Lung microvascular endothelial cell (primary cell): ENCODE data around the gene DPH5. TPM values are rescaled to one million over a fixed set of nuclear protein-coding genes. Genes with fewer than 3 reads are reported as not detected.
"Not testable (repeated sequence)": the region's sequence is repeated elsewhere in the genome, so short reads cannot be mapped to it uniquely, and the experiment has no call there.

Experiments
- DNase-seq, 2 donors: peaks; one replicate each; pipeline versions ENCODE4 v3.0.0 to v3.0.0-alpha.2; 2010; ENCODE audit warnings: low read depth in 2 of 2
- total RNA-seq: library from RNA; depleted of rRNA; stranded (reverse); fragments of >200 nt; gene quantifications from 2 replicates; pipeline ENCODE4 v1.2.1, GENCODE V29; 2014

DPH5 gene
- total RNA-seq, 1 donor from 2014 or later: 13.9 TPM

- DNase-seq: not testable (repeated sequence)
These were observed 6.5 kb upstream of the DPH5 start for GRCh38 chr1:101032129-101032528.

DNA sequence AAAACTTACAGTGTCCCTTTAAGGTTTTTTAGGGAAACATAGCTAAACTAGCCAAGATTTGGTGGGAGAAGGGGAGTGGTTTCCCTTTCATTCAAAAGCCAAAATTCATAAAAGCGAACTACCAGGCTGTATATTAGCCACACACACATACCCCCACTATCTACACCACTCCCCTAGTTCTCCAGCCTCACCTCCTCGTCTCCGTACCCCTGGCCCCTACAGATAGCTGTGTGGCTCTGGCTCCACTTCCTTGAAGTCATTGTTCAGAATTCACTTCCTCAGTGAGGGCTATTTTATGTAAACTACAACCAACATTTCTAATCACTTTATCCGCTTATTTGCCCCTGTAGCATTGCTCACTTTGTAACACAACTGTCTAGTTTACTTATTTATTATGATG lies 5.3 kb upstream of the DPH5 start:
- no peak for DNase-seq

DNA sequence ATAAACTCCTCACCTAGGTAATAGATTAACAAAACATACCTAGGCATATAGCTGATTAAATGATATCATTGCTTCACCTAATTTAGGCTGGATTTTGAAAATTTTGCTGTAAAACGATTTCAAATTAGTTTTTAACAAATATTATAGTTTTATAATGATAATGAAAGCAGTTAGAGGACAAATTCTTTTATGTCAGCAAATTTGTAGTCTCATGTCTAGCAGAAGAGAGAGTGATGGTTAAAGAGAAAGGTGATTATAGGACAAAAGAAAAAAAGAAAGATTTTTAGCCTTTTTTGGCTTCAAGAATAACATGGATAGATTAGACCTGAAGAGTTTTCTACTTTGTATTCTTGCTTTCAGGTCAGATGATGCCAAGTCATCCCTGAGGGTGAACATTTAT lies 3.6 kb upstream of the DPH5 start:
- no peak for DNase-seq

- DNase-seq: peak in 1 of 2 donors; percentile 21
These were observed 2.9 kb upstream of the DPH5 start for GRCh38 chr1:101028466-101028865.

DNA sequence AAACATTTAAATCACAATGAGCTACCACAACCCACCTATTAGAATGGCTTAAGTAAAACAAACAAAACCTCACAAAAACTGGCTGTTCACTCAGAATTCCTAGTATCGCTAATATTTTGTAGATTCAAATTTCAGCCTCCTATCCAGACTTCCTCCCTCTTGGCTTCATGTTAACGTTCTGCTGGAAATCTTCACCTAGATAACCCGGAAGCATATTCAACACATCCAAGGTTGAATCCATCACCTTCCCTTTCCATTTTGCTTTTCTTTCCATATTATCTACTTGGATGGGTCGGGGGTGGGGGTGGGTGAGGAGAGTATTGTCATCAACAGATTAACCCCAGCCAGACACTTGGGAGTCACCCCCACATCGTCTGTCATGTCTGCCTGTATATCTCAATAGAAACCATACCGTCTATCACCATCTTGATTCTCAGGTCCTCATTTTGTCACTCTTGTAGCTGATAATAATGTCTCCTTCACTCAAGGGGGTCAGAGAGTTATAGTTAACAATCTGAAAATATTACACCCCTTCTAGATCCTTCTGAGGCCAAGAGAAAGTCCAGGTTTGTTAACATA lies 1.7 kb upstream of the DPH5 start:
- no peak for DNase-seq

DNA sequence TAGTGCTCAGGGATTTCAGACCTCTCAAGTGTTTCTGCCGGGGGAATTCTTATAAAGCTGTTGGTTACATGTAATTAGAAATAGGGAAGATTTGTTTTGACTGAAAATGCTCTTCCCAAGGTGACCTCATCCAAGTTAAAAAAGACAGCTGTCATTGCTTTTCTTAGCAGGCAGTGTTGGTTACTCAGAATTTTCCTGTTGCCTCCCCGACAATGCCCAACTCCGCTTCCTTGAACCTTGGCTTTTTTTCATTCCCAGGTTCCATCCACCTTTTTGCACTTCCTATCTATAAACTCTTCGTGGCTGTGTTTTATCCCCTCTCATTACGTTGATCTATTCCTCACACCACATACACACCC lies 825 bp upstream of the DPH5 start:
- DNase-seq: peak in 1 of 2 donors; percentile 42

DNA sequence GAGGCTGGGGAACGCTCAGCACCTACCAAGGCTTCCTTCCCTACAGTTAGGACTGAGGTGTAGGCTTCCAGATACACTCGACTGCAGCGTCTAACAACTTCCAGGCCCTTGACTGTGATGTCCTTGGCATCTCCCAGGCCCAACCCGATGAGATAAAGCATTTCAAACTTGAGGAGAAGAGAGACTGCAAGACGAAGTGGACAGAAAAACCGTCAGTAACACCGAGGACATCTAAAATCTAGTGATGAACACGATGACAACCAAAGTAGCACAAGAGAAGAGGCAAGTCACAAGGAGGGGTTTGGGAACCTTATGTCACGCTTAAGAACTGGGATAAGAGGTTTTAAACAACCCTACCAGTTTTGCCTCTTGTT lies 314 bp downstream of the DPH5 start:
- DNase-seq: peak in 1 of 2 donors; percentile 43

- DNase-seq: no peak
These were observed 3.3 kb downstream of the DPH5 start for GRCh38 chr1:101022294-101022693.

- no peak for DNase-seq
These were observed 8.1 kb downstream of the DPH5 start for GRCh38 chr1:101017448-101017847.

GRCh38 chr1:101013776-101014175 lies 11.8 kb downstream of the DPH5 start:
- DNase-seq: no peak

DNA sequence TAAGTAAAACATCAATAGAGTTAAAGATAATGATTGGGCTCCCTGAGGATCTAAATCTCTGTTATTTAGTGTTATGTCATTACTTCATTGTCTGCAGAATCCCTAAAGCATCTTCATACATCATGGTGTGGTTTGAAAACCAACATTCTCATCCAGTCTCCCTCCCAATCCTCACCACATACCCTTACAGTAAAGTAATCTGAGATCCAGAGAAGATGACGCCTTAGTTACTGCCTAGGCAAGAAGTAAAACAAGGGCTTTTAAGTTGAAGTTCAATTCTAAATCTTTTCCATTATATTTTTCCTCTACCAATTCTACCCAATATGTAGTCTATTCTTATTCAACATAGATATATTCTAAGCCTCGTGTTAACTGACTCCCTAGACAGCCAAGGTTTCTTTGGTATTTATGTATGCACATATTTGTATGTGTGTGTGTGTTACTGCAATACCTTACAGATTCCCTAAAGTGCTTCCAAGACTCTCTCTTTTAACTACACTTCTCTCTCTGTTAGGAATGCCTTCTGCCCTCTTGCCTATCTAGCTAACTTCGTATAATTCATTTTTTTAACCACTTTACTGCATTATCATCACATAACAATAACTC lies 17.3 kb downstream of the DPH5 start:
- DNase-seq: no peak

- peak; percentile 60 to 75 for DNase-seq
These were observed 19.0 kb downstream of the DPH5 start for GRCh38 chr1:101006553-101006952.

DNA sequence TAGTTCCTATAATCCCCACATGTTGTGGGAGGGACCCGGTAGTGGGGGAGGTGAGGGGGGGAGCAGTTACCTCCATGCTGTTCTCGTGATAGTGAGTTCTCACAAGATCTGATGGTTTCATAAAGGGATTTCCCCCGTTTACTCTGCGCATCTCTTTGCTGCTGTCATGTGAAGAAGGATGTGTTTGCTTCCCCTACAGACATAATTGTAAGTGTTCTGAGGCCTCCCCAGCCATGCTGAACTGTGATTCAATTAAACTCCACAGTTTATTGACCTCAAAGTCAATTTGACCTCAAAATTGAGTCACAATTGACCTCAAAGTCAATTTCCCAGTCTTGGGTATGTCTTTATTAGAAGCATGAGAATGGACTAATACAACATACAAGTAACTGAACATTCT lies 19.7 kb downstream of the DPH5 start:
- peak in 1 of 2 donors; percentile 13 for DNase-seq

DNA sequence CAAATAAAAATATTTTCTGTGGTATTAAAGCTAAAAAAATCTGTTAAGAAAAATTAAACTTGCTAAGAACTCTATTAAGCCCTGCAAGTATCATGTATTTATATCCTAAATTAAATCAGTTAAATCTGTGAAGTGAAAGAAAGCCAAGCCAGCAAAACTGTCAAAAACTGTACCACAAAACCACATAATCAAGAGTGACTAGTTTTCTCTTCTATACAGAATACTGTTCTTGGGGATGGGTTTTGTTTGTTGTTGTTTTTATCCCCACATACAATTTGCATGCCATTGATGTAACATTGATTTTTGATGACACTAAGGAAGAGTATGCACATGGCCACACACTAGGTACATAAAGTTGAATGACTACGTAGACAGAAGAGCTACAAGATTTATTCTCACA lies 20.4 kb downstream of the DPH5 start:
- DNase-seq: no peak

DNA sequence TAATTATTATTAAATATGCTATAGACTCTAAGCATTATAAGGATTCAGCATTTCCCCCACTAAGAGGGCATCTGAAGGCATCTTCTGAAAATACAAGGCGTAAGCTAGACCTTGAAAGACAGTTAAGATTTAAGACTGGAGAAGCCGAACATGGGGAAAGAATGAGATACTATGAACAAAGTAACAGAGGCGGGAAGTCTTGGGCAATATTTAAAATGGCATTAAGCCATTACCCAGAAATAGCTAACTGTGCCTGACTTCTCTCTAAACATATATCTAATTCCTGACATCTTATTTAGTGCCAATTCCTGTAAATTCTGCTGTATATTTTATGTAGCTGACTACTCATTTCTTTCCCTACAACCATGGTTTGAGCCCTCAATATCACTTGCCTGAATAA lies 20.9 kb downstream of the DPH5 start:
- DNase-seq: no peak

- DNase-seq: no peak
These were observed 21.5 kb downstream of the DPH5 start for GRCh38 chr1:101004061-101004460.

DNA sequence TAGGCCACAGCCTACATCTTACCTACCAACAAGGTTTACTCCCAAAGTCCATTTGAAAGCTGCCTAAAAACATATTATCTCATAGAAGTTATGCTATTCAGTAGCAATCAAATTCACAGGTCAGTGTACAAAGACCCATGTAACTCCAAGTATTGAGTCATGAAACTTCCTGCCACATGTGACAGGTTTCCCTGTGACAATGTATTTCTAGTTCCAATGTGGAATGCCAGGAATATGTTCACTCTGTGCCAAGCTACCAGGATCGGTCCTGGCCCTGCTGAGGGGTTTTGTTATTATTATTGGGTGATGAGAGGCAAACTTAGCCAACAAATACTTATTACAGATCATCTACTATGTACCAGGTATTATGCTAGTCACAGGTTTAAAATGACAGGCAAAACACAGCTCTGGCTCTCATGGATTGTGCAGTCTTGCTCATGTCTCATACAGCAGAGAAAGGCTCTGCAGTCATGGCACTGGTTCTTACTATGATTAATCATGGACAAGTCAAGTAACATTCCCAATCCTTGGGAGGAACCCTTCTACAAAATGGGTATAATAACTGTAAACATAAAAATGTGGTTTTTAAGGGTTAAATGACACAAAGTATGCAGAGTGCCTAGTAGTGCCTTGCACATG lies 22.5 kb downstream of the DPH5 start:
- peak; percentile 48 to 95 for DNase-seq

DNA sequence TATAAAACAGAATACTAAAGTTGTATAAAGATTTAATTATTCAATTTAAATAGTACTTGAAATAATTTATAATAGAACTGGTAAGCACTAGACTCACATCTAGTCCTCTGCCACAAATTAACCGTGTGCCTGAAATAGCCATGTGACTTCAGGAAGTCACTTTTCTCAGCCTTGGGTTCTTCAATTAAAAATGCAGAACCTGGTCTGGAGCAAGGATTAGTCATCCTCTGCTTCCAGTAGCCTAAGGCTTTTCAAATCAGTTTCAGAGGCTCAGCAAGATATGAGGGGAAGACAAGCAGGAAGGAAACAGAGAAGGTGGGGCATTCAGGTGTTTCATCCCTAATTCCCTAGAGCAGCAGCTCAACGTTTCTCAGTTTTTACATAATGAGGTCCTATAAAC lies 23.0 kb downstream of the DPH5 start:
- DNase-seq: peak; percentile 38 to 70

- no peak for DNase-seq
These were observed 25.3 kb downstream of the DPH5 start for GRCh38 chr1:101000131-101000873.

DNA sequence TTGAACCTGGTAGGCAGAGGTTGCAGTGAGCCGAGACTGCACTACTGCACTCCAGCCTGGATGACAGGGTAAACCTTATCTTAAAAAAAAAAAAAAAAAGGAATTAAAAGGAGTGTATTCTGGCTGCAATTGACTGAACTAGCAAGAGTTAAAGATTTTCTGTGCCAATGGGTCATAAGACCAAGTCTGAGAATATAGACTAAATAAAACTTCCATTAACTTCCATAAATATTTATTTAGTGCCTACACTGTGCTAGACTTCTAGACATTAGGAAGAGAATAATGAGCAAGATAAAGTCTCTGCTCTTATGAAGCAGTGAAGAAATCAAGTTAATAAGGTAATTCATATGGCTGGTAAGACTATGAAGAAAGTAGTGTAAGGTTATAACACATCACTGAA lies 27.2 kb downstream of the DPH5 start:
- no peak for DNase-seq

GRCh38 chr1:100995198-100995988 lies 30.2 kb downstream of the DPH5 start:
- peak; percentile 87 to 90 for DNase-seq
